Stimulated activated CD8-positive, alpha-beta memory T cell treated with anti-CD3 and anti-CD28 coated beads, Interleukin-12 subunit alpha, Interleukin-12 subunit beta, amount 100 ng/mL, for 1 hour (primary cell): Measurements from ENCODE around the gene PARD3.

Source experiments
- DNase-seq: peaks from one replicate; pipeline ENCODE4 v3.0.0-alpha.2; 2020; ENCODE audit warnings: low read depth

The PARD3 gene

DNA sequence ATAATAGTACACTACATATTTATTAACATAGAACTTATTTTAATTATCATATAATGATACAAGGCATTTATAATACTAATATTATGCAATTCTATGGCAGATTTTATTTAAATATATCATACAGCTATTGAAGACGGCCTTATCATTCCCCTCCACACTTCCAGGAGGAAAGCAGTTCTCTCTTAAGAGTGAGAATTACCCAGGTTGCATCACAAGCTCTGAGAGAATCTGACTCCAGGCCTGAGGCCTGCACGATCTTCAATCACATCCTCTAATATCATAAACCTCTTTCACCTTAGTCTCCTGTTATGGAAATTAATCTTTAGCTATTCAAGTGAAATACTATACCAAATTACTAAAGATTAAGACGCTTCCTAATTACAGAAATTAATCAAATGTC lies 564.4 kb downstream of the PARD3 start:
- no peak for DNase-seq

DNA sequence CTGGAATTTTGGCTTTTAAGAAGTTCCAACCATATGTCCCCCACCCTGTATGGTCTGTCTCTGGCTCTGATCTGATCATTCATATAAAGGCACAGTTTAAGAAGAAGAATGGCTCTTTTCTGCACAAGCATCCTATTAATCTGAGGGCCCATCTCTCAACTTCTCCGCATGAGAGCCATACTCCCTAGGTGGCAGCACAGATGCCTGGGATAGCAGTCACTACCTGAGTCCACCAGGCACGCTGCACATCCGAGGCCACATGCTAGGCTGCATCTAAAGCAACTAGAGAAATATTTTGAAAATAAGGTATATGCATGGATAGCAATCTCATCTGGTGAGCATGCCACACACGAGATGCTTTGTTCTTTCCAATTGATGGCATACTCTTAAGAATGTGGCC lies 565.5 kb downstream of the PARD3 start:
- DNase-seq: no peak

DNA sequence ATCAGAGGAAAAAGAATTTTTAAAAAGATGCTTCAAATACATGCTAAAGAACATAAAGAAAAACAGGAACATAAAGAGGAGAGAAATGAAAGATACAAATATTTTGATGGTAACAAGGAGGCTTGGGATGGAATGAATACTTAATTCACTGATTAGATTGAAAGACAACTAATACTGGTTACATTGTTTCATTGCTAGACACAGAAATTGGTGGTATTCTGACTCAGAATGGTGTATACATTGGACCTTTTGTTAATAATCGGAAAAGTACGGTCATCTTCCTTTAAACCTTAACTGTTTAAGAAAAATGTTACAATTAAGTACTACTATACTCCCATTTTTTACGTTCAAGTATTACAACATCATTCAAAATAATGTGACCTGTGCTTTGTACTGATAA lies 567.5 kb downstream of the PARD3 start:
- DNase-seq: no peak

DNA sequence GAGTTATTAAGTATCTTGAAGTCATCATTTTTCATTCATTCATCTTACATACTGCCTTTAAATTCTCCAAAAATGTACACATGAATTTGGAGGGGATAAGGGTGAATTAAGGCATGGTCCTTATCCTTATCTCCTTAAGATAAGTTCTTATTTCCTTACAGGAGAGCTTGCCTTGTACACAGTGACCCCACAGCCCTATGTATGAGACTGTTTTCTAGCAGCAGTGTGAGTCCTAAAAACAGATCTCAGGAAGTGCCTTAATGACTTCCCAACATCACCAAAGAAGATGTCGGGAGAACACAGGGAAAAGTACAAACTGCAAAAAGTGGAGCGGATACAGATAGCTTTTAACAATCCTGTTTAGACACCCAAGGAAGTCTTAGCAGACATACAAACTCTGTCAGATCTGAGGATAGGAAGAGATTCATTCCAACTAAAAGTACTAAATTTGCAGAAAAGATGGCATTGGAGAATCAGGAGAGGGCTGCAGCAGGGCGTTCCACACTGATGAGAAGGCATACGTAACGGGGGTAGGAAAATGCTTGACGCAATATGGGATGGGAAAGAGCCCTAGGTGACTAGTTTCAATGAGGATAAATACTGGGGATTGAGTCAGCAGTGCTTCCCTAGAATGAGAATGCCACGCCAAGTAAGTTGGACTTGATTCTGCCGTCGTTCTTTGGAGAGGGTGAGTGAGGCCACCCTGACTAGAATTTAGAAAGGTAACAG lies 570.2 kb downstream of the PARD3 start:
- no peak for DNase-seq

DNA sequence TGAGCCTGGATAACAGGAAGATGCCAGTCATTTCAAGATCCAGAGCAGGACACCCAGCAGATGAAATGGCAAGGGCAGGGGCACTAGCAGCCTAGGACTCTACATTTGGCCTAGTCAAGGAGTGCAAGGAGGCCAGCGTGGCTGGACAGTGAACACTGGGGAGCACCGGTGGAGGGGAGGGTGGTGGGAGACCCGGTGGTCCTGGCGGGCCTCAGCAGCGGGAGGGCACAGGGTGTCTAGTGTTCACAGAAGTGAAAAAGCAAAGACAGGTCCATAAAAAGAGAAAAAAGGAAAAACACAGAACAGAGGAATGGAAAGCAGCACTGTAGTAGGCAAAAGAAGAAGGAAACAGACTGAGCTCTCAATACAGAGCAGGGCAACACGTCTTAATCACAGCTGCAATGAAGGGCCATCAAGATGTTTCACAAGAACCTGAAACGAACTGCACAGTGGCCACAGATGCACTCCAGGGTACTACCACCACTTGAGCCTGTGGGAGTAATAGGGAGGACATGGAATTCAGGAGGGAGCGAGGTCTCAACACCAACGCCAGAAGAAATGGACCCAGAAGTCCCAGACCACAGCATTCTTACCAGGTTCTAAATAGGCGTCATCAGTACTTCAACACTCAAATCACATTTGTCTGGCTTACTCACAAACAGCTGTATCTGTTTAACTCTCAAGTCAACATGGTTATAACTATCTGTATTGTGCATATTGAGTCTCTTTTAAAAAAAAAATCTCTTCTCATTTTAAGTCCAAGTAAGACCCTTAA lies 573.7 kb downstream of the PARD3 start:
- no peak for DNase-seq

DNA sequence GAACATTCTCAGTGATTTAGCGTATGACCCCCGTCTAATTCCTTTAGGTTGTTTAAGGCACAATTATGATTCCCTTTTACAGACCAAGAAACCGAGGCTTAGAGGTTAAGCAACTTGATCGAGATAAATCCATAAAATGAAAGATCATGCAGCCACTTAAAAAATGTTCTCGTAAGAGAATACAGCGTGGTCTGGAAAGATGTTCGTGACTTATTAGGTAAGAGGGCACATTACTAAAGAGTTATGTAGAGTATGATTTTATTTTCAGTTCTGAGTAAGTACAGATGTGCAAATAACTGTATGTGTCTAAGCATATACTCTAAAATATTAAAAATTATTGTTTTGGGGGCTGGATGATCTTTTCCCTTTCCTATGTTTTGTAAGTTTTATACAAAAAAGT lies 575.1 kb downstream of the PARD3 start:
- no peak for DNase-seq

DNA sequence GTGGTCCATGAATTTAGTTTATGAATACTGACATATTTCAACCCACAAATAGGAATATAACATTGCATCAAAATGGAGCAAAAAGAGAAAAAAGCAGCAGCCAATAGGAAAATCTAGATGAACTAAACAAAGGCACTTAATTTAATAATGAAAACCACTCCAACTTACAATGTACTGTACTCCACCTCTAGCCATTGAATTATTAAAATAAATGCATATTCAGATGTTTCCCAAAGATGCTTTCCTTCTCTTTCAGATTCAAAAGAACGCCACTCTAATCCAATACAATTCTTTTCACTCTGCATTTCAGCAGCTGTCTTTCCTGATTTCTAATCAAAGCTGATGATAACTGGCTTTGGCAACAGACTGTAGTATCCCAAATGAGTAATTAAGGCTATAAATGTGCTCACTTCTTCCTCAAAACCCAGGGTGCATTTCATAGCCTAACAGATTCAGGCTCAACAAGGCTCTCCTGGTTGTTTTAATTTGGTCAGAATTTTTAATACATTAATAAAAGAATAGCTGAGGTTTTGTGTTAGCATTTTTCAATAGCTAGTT lies 577.1 kb downstream of the PARD3 start:
- no peak for DNase-seq

DNA sequence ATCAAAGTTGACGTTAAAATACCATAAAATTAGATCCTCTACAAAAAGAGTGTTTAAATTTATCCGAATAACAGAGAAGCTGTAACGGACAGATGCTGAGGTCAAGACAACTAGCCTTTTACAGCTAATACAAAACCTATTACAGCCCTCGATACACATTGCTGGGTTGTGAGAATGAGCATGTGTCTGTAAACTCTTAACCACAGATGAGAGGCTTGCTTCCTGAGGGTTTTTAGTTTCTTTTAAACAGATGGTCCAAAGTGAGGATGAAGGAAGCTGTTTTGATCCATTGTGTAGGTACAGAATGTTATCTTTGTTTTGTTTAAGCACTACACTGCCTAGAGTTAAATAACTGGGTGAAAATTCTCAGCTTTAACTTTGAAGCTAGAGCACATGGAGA lies 578.2 kb downstream of the PARD3 start:
- no peak for DNase-seq

DNA sequence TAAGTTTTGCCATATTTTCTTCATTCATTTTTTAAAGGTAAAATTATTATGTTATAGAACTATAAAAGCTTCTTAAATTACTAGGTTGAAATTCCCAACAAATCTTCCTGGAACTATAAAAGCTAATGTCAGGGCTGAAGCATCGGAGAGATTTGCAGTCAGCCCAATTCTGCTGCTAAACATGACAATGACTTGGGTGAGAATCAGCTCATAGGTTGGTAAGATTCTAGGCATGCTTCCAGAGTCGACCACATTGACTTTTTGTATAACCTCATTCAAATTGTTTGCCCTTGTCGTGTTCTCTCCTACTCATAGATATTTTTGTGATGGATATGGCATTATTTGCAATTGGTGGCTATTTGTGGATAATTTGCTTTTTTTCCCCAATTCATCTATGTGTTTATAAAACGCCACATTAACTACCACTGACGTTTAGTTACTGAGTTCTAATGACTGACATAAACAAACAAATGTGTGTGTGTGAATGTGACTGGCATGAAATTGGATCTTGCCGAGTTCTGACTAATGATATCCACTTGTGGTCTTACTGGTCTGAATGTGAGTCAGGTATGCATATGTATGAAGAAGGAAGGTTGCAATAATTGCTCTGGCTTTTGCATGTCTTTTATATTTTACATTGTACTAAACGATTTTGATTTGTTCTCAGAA lies 579.8 kb downstream of the PARD3 start:
- DNase-seq: no peak

DNA sequence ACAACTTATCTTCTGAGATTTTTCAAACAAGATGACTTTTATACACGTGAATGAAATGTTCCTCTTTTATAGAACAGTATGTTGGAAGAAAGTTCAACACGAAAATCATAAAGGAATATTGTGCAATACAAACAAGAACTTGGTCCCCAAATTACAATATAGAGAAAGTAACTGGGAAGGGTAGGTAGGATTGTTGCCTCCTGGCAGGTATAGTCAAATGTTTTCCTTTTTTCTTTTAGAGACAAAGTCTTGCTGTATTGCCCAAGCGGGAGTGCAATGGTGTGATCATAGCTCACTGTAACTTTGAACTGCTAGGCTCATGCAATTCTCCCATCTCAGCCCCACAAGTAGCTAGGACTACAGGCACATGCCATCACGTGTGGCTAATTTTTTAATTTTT lies 582.6 kb downstream of the PARD3 start:
- DNase-seq: no peak

DNA sequence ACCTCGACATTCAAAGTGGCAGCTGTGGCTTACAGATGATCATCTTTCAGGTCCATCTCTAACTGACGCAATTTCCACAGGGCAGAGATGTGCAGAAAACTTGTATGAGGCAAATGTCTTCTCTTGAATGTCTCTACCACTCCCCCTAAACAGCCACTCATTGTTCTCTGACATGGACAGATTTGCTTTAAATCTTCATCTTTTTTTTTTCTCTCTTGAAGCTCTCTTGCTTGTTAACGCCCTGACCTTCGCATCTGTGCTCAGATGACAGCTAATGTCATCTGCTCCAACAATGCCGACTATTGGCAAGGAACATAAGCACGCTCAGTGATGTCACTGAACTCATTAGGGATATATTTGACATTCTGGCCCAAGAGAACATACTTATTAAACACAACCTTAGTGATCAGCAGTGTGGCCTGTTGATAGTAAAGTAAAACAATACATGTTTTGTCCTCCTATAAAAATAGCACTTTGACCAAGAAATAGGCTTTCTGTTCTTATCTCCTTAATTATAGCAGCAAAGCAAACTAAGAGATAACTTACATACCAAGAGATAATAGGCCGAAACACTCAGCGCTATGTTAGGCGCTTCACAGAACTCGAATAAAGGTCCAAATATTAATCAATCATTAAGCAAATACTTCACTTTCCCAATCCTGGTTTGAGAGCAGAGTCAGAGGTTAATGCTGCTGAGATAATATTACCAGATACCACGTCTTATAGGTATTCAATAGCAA lies 583.5 kb downstream of the PARD3 start:
- no peak for DNase-seq

DNA sequence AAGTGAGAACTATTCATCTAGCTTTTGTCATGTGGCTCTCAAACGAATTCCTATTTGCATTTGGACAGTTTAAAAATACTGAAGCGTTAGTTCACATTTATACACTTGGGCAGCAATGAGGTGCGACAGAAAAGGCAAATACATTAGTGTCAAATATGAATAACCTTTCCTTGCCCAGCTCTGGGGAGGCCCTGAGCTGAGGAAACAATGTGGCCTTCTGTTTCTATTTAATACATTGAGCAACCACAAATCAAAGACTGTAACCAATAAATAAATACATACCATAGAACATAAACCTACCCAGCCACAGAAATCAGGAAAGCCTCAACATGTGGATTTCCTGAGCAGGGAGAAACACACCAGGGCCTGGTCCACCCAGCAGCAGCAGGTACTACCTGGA lies 585.2 kb downstream of the PARD3 start:
- no peak for DNase-seq

DNA sequence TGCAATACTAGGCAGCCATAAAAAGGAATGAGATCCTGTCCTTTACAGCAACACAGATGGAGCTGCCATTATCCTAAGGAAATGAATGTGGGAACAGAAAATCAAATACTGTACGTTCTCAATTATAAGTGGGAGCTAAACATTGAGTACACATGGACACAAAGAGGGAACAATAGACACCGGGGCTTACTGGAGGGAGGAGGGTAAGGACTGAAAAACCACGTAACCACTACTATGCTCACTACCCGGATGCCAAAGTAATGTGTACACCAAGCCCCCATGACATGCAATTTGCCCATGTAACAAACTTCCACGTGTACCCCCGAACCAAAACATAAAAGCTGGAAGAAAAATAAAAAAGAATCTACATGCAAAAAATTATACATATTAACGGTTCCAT lies 587.0 kb downstream of the PARD3 start:
- DNase-seq: no peak

DNA sequence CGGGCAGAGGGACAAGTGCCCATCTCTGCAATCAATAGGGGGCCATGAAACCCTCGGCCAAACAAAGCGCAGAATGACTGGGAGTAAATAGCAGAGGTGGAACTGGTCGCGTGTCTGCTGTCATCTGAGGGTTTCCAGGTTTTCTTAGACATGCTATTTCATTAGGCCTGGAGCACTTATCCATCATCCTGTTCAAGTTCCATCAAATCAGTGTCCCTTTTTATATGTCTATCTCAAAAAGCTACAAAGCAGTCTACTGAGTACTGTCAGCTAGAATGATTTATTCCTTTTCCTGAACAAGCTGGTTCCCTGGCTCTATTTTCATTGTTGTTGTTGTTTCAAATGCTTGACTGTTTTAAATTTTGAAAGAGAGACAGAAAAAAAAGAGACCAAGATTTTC lies 590.5 kb downstream of the PARD3 start:
- no peak for DNase-seq

DNA sequence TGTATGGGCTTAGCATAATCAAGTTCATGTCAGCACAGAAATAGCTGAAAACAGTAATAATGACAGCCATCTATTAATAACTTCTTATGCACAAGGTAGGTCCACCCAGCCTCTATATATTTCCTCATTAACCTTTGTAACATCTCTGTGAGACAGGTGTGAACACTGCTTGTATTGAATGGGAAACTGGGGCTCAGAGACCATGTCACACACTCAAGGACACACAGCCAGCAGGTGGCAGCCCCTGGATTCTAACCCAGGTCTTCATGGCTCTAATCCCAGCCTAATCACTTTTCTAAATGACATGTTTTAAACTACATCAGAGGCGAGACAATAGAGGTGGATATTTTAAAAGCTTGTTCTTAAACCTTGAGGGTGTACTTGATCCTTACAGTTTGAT lies 591.4 kb downstream of the PARD3 start:
- DNase-seq: no peak

DNA sequence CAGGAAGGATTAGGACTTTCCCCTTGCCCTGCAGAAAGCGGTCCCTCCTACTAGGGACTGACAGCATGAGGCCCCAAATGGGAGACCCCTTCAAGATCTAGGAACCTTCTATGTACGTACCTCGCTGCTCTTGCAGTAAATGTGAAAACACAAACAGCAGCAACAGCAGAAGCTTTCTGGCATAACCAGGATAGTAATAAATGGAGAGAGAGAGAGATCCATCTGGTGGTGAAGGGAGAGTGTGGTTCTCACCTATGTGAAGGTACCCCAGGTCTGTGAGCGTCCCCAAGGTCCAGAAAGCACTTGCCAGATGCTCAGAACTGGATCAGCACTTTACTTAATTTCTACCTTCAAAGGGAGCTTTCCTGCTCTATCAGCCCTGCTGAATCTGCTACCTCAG lies 592.7 kb downstream of the PARD3 start:
- no peak for DNase-seq

DNA sequence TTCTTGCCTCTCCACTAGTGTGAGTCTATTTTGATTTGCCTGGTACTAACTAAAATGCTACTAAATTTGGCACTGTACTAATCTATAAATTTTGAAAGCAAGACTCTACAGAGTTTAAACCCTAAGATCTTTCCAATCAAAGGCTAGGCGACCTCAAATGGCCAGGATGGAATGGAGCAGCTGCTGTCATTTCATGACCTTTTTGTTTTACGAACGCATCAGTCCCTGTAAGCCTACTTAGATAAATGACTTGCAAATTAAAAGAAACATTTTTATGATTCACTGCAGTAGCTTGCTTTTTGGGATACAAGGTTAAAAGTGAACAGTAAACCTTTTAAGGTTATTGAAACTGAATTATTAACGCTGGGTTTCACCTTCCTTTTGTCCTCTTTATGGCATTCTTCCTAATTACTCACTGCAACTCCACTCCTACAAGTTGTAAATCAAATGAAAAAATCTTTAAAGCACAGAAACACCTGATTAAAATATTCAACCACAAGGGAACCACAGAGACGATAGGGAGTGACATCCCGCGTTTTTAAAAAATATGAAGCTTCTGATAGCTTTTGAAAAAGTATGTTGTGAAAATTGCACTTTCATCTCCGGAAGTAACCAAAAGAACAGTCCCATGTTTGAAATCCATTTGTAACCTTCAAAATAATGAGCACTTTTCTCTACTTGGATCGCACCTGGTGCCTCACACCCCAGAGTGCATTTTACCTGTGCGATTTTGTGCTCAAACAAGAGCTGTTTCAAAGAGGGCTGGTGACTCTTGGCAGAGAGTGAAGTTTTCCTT lies 595.1 kb downstream of the PARD3 start:
- no peak for DNase-seq

DNA sequence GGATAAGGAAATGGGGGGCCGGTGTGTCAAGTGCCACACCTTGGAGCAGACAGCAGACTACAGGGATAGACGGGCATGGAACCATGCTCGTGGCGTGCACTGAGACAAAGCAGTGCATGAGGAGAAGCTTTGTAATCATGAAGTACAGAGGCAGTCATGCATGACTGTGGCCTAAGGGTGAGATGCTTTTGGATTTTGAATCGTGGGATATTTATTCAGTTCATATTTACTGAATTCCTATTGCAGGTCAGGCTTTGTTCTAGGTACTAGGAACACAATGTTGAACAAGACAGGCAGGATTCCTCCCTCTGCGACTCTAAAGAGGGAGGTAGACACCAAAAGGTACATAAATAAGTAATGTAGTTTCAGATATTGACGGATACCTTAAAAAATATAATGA lies 597.6 kb downstream of the PARD3 start:
- no peak for DNase-seq

DNA sequence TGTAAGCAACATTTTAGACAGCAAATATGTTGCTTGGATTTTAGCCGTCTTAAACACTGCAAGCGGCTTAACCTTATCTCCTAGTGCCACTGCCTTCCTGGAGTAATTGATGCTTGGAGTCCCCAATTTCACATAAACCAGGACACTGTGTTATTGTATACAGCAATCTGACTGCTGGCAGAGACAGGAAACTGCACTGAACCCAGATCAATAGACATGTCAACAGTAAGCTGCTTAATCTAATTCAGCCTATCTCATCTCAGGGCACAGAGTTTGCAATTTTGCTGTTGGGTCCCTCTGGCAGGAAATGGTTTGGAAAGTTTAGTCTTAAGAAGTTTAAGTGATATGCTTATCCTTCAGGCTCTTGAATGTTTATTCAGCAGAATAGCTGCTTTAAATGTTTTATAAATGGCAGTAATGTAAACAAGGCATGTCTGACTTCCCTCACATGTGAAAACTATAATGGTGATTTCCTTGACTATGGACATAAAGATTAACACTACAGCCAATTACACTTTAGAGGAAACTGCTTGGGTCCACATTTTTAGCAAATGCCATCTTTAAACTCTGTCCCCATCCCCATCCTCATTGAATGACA lies 598.6 kb downstream of the PARD3 start:
- DNase-seq: no peak

DNA sequence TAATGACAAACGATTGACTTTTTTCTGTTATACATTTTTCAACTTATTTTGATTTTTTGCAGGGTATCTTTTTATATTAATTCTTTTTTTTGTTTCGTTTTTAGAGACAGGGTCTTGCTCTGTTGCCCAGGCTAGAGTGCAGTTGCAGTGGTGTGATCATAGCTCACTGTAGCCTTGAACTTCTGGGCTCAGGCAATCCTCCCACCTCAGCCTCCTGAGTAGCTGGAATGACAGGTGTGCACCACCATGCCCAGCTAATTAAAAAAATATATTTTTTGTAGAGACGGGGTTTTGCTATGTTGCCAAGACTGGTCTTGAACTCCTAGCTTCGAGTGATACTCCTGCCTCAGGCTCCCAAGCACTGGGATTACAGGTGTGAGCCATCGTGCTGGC lies 601.3 kb downstream of the PARD3 start:
- DNase-seq: no peak

DNA sequence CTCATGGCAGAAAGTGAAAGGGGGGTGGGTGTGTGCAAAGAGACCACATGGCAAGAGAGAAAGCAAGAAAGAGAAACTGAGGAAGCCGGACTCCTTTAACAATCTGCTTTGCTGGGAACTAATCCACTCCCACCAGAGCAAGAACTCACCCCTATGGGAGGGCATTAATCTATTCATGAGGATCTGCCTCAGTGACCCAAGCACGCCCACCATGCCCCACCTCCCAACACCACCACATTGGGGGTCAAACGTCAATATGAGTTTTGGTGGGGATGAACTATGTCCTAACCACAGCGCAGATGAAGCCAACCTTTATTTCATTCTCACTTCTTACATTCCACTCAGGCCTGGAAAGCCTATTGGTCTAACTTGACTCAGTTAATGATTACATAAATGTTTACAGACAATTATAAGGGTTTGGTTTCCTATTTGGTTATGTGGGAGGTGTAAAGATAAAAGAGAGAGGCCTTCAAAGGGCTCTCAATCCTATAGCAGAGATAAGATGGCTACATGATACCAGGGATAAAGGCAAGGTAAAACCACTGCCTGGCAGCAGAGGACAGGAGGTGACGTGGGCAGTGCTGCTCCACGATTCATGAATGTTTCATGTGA lies 601.8 kb downstream of the PARD3 start:
- no peak for DNase-seq
